Forelimb muscle (tissue), 1 donor: ENCODE data around the gene CDC42EP3. TPM values are rescaled to one million over a fixed set of nuclear protein-coding genes. Genes with fewer than 3 reads are reported as not detected.

Source experiments
- DNase-seq: peaks from one replicate; pipeline ENCODE4 v3.0.0-alpha.2; 2013; ENCODE audit warnings: low read depth
- polyA plus RNA-seq: library from polyadenylated mRNA; unstranded; fragments of 120-200 nt; gene quantifications from one replicate; pipeline ENCODE4 v1.2.1, GENCODE V29; 2013; ENCODE audit not compliant: insufficient read length

CDC42EP3 gene, protein sequence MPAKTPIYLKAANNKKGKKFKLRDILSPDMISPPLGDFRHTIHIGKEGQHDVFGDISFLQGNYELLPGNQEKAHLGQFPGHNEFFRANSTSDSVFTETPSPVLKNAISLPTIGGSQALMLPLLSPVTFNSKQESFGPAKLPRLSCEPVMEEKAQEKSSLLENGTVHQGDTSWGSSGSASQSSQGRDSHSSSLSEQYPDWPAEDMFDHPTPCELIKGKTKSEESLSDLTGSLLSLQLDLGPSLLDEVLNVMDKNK
- 39.1 TPM for polyA plus RNA-seq

DNA sequence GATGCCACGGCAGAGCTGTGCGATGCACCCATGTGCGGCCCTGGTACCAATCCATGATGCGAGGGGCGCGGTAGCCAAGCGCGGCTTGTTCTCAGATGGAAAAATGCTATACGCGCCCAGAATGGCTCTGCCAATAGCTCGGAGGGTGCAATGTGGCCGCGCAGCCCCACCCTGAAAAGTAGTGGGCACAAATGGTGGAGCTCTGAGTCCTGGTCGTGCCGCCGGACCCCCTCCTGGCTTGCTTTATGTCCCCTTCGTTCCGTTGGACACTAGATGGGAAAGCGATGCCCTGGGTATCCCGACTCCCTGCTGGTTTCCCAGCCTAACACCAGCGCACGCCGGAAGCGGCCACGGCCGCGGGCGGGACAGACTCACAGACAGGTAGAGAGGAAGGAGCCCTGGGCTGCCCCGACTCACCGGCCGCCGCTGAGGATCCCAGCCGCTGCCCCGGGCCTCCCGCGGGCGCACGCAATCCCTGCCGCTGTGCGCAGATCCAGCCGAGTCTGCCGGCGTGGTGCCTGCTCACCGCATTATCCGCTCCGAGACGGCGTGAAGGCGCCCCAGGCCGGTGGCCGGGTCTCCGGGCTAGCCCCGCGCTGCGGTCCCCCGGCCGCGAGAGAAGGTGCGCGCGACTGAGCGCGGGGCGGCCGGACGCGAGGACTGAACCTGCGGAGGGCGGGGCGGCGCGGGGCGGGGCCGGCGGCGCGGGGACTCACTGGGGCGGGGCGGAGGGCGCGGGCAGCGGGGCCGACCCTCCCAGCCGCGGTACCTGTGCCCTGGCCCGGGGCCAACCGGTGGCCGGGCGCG lies at the start of gene CDC42EP3:
CDC42EP3 (minus strand) TSS at position 634 of the 807 bp plus-strand sequence. CDS start 25,055 bp downstream, outside the sequence.
- DNase-seq, result no peak

DNA sequence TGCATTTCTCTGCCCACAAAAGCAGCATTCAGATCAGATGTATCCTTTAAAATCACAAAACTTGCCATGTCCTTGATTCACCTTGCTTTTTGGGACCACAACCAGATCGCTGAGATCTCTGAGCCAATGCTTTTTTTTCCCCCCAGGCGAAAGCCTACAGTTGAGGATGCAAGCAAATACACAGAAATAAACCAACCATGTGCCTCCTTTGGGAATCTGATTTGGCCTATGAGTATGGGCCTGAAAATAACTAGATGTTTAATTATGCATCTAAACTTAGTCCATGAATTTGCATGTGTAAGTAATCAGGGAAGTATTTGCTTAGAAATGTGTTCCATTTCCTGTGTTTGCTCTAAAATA lies 49.7 kb upstream of the CDC42EP3 start:
- DNase-seq, result no peak

DNA sequence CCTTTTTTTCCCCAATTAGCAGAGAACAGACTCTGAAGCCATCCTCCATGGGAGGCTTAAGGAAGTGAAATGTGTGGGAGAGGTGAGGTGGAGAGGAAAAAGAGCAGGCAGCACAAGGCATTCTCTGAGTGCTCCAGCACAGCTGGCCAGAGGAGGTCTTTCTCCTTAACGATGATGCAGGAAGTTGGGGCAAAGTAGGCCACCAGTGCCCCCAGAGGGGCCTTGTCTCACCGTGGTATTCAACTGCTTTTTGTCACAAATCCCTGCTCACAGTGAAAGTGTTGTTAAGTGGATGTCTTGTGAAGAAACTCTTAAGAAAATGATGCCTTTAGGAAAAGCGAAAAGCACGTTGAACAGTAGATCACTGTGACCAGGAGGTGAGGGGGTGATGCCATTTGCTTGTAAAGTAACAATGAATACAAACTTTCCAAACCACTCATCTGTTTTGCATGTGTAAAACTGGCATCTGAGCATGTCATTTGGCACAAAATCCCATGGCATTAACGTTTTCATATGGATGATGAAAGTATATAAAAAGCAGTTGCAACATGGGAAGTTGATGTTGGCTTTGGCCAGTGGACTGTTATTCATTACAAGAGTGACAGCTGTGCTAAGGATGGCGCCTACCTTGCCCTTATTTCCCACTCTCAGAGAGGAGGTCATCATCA lies 49.2 kb upstream of the CDC42EP3 start:
- no peak for DNase-seq

DNA sequence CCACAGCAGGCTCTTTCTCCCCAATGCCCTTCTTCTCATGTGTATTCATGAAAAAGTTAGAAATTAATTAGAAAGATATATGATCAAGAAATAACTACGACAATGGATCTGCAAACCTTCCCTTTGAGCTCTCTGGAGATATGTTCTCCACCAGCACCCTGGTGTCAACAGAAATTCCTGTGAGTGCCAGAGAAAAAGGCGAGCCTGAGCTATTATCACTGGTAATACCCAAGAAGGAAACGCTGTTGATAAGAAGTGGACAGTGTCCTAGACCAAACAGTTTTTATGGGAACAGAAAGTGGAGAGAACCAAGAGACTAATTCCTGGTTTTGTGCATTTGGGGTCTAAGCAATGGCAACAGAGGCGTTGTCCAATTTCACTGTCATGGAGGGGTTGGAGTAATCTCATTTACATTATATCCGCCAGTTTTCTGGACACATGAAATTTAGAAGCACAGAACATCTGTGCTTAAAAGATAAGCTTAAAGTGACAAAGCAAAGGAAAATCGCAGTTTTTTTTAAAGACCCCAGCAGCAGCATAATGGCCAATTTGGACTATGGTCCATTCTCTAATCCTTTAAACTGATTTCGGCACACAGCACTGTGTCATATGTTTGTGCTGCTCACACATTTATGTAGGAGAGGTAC lies 47.2 kb upstream of the CDC42EP3 start:
- DNase-seq, result no peak

DNA sequence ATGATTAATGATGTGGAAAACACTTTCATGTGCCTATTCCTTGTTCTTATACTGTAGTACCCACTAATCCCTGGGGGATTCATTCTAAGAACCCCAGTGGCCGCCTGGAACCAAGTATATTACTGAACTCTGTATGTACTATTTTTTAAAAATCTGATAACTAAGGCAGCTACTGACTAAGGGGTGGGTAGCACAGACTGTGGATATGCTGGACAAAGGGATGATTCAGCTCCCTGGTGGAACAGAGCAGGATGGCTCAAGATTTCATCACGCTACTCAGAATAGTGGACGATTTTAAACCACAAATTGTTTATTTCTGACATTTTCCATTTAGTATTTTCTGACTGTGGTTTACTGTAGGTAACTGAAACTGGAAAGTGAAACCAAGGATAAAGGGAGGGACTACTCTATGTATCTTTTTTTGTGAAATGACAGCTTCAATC lies 41.8 kb upstream of the CDC42EP3 start:
- DNase-seq, result no peak

DNA sequence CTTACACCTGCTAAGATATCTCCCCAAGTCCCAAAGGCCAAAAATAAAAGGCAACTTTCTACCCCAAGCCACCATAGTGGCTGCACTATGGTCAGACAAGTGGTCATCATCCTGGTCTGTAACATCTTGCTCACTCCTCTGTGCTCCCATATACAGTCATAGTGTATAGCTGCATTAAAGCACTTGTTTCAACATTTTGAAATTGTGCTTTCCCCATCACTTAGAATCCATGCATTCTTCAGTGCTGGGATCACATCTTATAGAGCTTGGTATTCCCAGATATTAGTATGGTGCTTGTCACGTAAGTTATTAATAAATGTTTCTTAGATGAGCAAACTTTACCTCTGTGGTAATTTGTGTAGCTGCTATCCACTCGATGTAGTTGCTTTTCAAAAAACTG lies 40.4 kb upstream of the CDC42EP3 start:
- no peak for DNase-seq

DNA sequence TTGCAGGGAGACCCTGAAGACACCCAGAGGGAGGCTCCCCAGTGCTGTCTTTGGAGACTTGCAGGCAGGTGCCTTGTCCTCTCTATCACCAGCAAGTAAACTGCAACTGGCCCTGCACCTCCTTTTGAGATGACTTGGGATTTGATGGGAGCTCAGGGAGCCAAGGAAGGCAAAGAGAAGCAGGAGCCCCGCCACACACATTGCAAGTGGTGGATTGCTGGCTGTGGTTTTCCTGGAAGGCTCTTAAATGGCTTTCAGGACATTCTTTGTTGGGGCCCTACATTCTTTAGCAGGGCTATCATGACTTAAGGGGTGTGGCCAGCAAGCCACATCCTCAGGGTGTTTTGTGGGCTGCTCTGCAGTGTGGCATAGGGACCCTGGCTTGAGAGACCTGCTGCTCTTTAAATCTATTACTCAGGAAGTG lies 39.9 kb upstream of the CDC42EP3 start:
- DNase-seq, result no peak

DNA sequence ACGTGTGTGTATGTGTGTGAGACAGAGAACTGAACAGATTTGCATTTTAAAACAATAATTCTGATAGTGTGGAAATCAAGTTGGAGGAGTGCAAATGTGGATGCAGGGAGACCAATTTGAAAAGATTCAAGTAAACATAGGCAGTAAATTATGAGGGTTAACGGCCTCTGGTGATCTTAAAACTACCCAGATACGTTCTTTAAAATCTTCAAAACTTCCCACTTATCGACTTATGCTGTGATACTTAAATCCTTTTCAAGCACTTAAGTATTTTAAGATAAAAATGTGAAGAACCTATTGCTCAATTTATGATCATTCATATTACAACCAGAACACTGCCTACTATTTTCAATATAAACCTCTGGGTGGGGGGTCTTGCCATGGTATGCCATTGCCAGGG lies 37.7 kb upstream of the CDC42EP3 start:
- no peak for DNase-seq

DNA sequence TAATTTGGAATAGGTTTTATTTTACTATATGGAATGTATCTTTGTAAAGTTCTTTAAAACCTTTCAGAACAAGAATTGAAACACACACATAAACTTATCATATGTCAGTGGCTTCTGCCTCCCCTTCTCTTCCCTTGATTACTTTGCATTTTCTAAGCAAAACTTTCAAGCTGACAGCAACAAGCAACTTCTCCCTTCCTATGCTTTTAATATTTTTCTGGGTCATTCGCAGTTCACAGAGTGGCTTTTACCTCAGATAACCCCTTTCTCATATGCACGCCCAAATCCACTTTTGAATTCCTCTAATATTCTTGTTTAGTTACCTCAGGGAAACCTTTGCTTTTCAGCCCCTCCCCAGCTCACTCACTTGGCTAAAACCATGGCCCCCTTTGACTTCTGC lies 36.7 kb upstream of the CDC42EP3 start:
- no peak for DNase-seq

DNA sequence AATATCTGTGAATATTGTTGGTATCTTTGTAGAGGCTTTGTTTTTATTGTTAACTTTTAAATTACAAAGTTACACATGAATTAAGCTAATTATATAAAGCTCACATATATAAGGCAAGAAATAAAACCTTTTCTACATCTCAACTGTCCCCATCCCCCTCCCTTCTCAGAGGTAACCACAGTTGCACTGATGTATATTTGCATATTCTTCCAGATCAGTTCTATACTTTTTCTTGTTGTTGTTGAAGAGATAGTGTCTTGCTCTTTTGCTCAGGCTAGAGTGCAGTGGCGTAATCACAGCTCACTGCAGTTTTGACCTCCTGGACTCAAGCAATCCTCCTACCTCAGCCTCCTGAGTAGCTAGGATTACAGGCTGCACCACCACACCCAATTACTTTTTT lies 36.0 kb upstream of the CDC42EP3 start:
- DNase-seq, result no peak

DNA sequence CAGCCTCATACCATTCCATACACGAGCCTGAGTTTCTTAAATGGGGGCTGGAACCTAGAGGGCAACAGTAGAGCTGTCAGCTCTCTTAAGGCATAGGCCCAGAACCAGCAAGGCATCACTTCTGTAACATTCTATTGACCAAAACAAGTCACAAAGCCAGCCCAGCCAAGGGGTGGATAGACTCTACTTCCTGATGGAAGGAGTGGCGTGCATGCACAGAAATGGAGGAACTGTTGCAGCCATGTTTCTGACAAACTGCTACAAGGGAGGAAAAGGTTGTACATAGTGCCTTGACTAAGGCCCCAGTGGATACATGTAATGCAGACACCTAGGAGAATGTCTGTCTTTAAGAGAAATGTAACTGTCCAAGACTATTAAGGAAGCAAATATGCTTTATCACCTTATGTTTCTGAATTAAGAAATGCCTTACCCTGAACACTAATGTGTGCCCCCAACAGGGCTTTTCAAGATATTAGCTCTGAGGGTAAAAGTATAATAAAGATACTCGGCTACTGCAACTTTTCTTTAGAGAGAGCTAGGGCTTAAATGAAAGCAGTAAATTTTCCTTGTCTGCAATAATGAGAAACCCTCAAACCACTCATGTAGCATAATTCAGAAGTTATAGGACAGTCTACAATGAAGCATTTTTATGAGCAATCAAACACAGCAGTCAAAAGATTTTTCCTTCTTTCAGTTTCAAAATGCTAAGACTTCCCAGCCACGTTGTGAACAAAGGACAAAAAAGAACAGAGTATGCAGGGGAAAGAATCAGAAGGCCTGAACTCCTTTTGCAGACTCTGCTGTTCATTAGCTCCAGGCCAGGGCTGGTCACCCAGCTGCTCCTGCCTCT lies 35.1 kb upstream of the CDC42EP3 start:
- DNase-seq, result no peak

DNA sequence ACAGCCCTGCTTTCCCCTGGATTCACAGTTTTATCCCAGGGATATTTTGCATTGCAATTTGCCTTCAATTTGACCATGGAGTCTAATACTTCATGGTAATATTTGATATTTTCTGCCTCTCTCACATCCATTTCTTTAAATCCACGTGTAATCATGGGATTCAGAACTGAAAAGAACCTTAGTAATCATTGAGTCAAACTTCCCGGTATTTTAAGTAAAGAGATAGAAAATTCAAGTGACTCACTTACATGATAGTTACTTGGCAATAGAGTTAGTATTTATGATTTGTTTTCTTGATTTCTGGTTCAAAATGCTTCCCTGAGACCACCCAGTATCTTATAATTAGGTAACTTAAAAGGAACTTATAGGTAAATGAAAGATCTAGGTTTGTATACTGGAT lies 33.7 kb upstream of the CDC42EP3 start:
- no peak for DNase-seq

DNA sequence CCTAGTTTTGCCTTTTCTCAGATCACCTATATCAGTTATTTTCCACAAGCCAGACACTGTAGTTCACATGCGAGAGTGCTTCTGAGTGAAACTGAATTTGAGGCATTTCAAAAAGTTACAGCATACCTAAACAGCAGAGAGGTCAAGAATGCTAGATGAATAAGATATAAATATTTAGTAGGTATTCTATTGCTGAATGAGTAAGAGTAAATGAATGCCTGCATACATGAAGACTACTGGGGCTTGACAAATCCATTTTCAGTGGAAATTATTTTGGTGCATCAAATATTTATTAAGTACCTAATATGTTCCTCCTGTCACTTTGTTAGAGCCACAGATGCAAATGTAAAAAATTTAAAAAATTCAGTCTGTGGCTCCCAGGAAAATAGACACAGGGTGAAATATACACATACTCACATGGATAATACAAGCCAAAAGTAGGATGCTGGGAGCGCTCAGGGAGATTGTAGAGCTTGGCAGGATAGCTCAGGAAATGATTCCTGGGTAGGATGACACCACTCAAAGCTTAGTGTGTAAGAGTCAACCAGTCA lies 27.6 kb upstream of the CDC42EP3 start:
- DNase-seq, result no peak

DNA sequence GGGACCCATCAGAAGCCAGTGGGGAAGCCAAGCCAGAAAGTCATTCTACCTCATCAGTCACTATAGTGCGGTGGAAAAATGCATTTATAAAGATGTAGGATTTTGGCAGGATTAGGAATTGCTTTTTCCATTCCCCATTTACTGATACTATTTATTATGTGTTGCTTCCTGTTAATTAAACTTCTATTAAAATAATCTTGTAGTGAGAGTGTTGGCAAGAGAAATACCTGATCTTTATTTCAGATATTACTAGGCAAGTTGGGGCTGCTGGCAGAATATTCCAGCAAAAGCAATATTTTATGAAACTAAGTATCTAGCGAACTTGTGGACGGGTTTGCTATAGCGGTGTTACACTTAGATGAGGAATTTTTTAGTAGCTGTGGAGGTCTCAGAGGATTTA lies 23.9 kb upstream of the CDC42EP3 start:
- DNase-seq, result no peak

DNA sequence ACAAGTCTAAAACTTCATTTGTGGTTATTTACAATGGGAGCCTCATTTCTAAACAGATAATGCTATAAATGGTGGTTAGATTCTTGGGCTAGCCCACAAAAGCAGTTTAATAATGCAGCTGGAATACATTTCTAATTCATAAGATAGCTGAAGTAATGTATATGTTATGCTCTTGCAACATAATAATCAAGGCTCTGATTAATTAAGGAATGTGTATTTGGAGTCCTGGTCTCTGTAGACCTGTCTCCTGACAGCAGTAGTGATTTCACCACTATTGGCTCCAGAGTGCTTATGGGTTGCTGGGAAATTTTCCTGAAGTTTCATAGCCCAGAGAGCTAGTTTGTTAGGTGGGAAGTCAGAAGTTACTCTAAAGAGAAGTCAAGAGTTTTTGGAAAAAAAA lies 21.3 kb upstream of the CDC42EP3 start:
- DNase-seq, result no peak

DNA sequence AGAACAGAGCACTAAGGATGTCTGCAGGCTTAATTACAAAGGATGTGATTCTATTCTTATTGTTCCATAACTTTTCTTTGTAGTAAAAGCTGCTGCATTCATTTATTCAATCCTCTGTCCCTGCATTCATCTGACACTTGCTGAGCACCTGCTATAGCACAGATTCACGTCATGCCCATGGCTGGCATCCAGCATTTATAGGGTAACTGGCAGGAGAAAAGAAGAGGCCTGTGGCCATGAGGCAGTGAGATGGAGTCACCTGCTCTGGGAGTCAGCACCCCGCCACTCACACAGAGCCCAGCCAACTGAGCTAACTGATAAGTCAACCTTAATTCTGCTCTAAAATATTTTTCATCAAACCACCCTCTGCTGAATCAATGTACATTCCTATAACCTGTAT lies 18.3 kb upstream of the CDC42EP3 start:
- no peak for DNase-seq

DNA sequence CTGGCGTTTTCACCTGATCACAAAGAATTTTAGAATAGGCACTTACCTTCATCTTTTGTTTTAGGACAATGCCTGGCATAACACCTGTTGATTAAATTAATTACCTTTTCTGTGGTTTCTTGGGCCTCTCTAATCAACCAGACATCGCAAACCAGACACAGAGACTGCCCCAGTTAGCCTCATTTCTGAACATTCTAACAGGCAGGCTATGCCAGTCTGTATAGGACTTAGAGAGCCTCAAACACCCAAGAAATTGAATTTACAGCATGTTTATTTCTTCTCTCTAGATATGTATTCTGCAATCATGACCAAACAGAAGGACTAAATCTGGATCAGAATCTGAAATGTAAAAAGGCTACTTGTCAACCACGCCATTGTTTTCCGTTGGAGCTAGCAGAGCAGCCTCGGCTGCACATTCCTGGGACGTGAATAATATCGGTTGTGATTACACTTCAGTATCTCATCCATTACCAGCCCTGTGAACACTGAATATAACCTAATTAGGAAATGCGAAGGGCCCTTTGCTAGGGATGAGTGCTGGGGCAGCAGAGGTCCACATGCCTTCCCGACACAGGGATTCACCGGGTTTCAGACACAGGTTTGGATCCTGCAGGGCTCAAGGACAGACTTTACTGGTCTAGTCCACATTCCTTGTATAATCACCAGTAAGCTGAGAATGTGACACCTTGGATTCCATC lies 17.5 kb upstream of the CDC42EP3 start:
- DNase-seq, result no peak

DNA sequence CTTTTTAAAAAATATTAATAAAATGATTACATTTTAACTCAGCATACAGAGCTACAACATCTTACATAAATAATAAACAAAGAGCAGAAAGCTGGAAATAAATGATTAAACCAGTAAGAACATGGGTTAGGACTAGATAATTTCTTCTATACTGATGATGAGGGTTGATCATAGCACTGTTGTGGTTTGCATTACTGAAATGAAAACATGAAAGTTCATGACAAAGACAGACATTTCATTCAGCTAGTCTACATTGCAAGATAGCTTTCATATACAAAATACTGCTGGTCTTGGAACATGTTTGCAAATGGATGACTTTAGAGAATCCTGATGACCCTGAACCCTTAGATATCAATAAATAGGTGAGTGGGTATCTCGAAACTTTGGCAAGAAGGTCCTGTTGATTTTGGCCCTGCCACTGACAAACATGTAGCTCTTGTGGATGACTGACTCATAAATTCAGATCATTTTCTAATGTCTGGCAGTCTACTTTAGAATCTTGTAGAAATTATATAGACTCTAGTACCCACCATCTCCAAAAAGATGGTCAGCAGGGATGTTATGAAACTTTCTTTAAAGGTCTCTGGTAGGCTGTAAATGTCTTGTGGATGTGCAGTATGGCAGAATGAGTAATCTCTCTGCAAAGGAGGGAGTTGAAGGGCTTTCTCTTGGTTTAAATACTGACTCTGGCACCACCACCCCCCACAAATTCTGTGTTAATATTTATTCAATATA lies 15.5 kb upstream of the CDC42EP3 start:
- no peak for DNase-seq

DNA sequence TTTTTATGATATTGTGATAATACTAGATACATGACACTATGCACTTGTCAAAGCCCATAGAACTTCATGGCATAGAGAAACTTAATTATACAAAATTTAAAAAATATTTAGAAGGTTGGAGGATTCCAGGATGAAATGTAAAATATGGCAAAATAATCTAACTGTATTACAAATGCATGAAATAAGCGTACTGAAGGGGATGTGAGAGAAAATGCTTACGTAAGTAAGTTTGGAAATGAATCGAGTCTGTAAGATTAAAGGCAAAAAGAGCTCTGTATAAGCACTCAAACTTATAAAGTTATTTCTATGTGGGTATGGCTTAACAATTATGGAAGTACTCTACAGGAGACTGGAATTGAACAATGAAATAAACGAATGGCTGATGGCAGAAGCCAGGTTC lies 13.4 kb upstream of the CDC42EP3 start:
- DNase-seq, result no peak
